HG02885 (cell line): ENCODE measurements around the gene KLHL17.
"Not testable (repeated sequence)": the region's sequence is repeated elsewhere in the genome, so short reads cannot be mapped to it uniquely, and the experiment has no call there.

ENCODE experiments used
- ATAC-seq: cut with Tn5 transposase; IDR thresholded peaks from one replicate; pipeline ENCODE4 v1.9.1; 2021; ENCODE audit warnings: mild to moderate bottlenecking; ENCODE audit not compliant: unreplicated experiment, poor library complexity

Gene KLHL17

DNA sequence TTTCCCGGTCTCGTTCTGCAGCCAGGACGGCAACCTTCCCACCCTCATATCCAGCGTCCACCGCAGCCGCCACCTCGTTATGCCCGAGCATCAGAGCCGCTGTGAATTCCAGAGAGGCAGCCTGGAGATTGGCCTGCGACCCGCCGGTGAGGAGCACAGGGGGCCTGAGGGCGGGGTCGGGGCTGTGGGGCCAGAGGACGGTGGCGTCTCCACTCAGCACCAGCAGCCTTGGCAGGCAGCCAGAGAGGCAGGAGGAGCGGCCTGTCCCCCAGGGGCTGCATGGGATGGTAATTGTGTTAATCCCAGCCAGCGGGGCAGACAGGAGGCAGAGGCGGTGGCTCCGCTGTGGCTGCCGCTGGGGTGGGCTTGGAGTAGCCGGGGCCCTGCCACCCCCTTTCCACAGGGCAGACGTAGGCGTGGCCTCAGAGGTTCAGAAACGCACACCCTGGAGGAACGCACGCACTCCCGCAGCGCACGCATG, 24.6 kb upstream of the KLHL17 start:
- no peak for ATAC-seq

DNA sequence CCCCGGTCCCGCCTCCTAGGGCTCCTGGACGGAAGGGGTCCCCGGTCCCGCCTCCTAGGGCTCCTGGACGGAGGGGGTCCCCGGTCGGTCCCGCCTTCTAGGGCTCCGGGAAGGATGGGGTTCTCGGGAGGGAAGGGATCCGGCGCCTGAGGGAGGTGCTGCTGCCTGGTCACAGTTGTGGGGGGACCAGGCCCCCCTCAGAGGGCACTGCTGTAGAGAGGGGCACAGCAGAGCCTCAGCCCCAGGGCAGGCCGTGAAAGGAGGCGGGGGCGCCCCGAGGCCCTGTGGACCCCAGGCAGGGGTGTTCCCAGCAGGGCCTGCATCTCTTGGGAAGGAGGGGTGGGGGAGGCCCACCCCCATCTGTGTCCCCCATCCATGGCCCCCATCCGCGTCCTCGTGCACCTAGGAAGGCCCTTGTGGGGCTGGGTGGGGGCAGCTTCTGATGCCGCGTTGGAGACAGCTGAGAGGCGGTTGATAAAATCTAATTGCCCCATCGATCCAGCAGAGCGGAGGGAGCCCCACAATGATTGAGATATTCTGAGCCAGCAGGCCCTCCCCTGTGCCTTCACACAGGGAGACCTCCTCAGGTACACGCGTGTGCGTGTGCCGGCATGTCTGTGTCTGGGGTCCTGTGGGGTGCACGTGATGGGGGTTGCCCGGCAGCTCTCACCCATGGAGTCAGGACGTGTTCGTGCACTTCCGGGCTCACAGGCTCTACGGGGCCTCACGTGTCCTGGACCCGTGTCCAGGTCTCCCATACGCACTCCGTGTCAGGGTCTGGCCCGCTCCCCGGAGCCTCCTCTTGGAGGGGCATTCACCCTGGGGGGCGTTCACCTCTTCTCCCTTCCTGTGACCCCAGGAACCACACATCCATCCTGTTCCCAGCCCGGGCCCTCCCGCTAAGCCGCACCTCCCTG, 23.8 kb upstream of the KLHL17 start:
- ATAC-seq: no peak

DNA sequence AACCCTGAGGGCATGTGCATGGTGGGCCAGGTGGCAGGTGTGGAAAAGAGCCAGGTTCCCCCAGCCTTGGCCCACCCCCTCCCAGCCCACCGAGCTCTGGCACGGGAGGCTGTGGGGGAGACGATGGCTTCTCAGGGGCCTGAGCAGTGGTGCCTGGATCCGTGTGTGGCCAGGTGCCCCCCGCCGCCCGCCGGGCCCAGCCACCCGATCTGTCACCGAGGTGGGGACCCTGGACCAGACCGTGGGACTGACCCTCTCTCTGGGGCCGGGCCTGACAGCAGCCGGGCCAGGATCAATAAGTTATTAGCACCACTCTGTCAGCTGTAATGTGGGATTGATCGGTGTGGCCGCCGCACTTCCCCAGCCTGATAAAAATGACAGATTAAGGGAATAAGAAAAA, 22.9 kb upstream of the KLHL17 start:
- no peak for ATAC-seq

DNA sequence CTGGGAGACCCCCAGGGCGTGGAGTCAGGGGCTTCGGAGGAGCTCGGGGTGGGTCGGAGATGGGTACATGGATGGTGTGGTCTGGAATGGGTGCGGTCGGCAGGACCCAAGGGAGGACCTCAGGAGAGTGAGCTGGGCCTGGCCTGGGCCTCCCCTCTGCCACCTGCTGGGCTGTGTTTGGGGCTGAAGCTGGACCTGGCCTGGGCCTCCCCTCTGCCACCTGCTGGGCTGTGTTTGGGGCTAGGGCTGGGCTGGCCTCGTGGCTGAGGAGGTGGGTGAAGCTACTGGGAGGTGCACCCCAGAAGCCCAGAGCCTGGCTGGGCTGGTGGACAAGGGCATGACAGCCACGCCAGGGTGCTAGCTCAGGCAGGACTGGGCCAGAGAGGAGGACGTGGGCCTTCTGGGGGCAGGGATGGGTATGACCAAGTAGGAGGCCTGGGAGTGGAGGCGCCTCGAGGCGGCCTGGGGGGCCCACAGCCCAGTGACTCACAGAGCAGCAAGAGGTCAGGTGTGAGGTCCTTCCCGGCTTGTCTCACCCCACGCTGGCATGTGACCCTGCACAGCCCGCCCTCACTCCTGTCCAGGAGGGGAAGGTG, 22.2 kb upstream of the KLHL17 start:
- ATAC-seq: no peak

DNA sequence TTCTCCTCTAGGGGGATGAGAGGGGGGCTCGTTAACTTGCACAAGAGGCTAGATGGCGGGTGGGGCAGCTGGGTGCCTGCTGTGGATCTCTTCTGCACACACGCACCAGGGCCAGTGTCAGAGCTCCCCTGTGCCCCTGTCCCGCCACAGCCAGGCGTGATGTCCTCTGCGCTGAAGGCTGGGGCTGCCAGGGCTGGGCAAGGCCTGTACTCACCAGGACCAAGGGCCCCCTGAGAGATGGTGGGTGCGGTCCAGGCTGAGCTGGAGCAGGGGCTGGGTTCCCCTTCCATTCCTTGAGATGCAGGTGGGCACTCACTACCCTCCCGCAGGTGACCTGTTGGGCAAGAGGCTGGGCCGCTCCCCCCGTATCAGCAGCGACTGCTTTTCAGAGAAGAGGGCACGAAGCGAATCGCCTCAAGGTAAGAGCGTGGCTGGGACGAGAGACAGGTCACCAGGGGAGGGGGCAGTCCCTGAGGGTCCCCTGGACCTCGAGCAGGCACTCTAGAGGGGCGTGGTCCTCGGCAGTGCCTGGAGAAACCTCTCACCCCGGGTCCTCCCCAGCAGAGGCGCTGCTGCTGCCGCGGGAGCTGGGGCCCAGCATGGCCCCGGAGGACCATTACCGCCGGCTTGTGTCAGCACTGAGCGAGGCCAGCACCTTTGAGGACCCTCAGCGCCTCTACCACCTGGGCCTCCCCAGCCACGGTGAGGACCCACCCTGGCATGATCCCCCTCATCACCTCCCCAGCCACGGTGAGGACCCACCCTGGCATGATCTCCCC, 21.5 kb upstream of the KLHL17 start:
- no peak for ATAC-seq

DNA sequence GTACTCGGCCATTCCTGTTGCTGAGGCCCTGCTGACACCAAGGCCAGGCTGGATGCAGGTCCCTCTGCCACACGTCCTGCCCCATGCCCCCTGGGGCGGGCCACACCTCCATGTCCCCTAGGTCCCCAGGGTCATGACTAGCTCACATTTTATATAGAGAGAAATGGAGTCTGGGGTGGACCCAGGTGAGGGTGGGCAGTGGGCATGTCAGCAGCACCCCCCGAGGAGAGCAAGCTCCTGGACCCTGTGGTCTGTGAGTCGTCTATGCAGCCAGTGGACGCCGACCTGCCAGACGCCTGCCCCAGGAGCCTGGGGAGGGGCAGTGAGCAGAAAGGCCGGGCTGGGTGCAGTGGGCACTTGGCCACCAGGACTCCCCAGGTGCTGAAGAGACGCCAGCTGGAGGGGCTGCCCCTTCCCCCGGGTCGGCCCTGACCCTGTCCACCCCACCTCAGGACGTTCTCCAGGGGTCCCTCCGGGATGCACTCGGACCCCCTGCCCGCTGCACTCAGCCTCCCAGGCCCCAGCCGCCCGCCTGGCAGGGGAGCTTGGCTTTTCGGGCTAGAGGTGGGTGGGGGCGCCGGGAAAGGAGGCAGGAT, 20.8 kb upstream of the KLHL17 start:
- no peak for ATAC-seq

DNA sequence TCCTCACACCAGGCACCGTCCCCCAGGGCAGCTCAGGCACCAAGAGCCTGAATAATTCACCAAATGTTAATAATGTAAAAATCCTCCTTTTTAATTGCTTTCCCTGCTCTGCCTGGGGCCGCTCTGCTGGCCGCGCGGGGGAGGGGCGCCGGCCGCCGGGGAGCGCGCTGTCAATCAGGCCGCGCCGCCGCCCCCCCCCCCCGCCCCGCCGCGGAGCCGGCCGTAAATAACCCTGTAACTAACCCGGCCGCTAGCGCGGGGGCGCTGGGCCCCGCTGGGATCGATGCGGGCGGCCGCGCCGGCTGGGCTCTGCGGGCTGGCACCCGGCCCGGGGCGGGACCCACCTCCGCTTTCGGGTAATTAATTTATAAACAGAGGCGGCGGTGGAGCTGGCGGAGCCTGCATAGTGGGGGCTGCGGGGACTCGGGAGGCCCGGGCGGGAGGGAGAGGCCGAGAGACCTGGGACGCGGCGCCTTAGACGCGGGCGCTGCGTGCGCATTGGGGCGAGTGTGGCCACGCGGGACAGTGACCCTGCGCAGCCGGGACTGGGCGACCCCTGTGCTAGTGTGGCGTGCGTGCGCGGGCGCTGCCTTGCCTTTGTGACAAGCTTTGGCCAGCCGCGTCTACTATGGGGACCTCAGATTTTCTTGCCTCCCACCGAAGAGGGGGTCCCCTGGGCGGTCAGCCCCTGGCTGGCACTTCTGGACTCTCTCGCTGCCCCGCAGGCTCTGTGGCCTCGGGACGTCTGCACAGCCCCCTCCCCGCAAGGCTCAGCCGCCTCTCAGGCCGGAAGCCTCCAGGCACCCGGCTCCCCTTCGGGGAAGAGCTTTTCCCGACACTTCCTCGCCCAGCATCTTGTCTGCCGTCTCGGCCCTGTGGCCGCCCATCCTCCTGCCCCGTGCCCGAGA, 20.0 kb upstream of the KLHL17 start:
- no peak for ATAC-seq

DNA sequence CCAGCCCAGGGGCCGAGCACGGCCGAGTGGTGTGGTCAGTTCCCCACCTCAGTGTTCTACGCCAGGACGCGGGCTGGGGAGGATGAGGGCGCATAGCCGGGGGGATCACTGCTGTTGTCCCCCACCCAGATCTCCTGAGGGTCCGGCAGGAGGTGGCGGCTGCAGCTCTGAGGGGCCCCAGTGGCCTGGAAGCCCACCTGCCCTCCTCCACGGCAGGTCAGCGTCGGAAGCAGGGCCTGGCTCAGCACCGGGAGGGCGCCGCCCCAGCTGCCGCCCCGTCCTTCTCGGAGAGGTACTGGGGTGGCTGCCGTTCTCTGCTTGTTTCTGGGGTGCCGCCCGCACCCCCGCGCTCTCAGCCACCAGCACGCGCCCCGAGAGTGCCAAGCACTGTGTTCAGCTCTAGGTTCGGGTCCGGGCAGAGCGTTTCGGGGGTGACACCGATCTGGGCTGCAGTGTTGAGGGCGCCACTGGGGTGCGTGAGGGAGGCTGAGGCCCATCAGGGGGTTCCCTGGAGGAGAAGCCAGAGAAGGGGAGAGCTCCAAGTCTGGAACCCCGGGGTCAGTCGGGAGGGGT, 19.3 kb upstream of the KLHL17 start:
- ATAC-seq: no peak

DNA sequence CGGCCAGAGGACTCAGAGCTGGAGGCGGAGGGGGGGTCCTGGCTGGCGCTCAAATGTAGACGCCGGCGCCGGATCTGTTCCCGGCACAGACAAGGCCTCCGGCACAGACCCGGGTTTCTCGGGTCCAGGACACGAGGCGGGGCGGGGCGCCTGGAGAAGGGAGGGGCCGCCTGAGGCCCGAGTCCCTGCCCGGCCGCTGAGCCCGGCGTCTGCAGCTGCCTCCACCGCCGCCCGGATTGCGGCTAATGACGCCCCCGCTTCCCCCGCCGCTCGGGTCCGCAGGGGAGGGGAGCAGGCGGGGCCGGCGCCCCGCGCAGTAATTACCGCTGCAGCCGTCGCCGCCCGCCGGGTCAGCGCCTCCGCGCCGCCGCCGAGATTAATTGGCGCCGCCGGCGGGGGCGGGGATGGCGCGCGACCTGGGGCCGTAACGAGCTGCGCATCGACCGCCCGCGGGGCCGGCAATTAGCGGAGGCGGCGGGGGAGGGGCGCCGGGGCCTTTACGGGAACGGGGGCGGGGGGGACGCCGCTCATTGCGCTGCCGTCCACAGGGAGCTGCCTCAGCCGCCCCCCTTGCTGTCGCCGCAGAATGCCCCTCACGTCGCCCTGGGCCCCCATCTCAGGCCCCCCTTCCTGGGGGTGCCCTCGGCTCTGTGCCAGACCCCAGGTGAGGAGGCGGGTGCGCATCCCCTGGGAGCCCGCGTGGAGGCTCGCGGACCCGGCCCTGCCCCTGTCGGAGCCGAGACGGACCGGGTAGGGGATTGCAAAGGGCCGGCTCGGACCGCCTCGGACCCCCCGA, 18.6 kb upstream of the KLHL17 start:
- ATAC-seq: no peak

DNA sequence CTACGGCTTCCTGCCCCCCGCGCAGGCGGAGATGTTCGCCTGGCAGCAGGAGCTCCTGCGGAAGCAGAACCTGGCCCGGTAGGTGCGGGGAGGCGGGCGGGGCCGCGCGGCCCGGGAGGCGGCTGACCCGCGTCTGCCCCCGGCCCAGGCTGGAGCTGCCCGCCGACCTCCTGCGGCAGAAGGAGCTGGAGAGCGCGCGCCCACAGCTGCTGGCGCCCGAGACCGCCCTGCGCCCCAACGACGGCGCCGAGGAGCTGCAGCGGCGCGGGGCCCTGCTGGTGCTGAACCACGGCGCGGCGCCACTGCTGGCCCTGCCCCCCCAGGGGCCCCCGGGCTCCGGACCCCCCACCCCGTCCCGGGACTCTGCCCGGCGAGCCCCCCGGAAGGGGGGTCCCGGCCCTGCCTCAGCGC, 18.0 kb upstream of the KLHL17 start:
- ATAC-seq: no peak

DNA sequence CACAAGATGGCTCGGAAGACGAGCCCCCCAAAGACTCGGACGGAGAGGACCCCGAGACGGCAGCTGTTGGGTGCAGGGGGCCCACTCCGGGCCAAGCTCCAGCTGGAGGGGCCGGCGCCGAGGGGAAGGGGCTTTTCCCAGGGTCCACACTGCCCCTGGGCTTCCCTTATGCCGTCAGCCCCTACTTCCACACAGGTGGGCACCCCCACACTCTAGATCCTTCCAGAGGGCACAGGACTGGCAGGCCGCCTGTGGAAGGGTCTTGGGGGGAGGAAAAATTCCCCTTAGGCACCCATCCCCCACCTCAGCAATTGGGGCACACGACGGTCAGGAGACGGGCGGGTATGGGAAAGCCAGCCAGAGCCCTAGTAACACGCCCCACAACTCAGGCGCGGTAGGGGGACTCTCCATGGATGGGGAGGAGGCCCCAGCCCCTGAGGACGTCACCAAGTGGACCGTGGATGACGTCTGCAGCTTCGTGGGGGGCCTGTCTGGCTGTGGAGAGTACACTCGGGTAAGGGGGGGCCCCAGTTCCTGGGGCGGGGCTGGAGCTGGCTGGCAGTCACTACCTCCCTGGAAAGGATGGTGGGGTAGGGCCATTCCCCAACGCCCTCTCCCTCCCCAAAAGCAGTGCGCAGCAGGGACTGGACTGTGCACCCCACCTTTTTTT, 17.4 kb upstream of the KLHL17 start:
- no peak for ATAC-seq

DNA sequence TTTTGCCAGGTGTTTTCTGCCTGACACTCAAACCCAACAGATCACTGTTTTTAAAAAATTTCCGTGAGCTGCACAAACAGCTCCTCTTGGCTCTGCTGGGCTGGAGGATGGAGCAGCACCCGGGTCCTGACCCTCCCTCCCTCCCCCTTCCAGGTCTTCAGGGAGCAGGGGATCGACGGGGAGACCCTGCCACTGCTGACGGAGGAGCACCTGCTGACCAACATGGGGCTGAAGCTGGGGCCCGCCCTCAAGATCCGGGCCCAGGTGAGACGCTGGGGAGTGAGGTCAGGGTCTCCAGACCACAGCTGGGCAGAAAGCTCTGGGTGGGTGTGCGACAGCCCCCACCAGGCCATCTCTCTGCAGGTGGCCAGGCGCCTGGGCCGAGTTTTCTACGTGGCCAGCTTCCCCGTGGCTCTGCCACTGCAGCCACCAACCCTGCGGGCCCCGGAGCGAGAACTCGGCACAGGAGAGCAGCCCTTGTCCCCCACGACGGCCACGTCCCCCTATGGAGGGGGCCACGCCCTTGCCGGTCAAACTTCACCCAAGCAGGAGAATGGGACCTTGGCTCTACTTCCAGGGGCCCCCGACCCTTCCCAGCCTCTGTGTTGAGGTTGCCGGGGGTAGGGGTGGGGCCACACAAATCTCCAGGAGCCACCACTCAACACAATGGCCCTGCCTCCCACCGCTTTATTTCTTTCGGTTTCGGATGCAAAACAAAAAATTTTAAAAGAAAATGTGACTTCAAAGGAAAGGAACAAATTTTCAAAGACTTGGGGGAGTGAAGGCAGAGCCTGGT, 16.6 kb upstream of the KLHL17 start:
- ATAC-seq: no peak

DNA sequence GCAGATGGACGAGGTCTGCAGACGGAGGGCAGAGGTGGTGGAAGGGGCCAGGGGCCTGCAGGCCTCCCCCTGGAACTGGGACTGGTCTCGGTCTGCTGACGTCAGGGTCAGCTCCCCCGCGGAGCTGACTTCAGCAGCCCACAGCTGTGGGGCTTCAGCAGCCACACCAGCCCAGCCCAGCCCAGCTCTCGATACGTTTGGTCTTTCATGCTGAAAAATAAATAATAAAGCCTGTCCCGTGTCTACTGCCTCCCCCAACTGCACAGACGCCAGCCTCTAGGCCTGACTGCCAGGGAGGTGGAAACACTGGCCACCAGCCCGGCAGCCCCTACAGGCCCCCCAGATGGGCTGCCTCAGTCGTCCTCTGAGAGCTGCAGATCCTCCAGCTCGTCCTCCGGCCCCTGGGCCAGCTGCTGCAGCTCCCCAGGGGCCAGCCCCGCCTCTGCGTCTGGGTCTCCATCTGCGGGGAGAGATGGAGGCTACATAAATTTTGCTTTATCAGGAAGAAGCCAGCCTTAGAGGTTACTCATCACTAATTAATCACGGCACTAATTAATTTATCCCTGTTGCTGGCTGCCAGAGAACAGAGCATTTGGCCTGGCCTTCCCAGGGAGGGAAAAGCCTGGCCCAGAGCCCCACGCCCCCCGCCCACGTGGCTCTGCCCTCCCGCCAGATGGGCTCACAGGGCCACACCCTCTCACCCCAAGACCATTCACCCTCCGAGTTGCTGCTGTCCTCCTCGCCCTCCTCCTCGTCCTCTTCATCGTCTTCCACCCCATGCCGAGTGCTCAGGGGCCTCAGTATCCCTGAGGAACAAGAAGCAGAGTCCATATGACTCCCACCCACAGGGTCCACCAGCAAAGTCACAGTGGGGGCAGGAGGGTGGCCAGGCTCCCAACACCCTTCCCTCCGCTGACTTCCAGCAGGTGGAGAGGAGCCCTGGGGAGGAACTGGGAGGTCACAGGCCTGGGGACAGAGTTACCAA, 15.8 kb upstream of the KLHL17 start:
- no peak for ATAC-seq

DNA sequence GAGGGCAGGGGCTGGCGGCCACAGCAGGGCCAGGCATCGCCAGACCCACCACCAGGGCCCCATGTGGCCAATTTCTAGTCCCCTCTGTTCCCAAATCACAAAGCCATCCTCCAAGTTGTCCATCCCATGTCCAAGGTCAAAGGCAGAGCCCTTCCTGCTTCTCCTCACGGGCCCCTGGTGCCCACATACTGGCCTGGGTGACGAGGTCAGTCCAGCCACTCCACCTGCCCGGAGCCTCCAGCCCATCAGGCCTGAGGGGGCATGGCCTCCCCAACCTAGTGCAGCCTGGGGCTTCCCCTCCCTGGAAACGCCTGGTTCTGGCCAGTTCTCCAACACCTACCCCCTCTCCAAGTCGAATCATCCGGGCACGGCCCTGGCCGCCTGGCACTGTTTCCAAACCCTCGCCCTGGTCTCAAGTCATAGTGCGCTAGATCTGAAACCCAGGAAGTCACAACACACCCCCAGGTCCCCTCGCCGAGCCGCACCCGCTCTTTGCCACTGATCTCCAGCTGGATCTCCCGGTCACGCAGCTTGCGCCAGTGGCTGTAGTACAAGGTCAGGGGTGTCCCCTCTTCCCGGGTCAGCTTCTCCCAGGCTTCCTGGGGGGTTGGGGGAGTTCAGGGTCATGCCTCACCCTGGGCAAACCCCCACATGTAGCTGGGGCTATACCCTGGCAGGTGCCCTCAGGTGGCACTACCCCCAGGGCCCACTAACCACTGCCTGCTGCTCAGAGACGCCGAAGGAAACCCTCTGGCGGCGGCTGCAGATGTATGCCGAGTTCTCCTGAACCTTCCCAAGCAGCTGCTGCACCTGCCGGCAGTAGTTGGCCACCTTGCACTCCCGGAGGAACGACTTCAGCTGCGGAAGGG, 14.5 kb upstream of the KLHL17 start:
- no peak for ATAC-seq

DNA sequence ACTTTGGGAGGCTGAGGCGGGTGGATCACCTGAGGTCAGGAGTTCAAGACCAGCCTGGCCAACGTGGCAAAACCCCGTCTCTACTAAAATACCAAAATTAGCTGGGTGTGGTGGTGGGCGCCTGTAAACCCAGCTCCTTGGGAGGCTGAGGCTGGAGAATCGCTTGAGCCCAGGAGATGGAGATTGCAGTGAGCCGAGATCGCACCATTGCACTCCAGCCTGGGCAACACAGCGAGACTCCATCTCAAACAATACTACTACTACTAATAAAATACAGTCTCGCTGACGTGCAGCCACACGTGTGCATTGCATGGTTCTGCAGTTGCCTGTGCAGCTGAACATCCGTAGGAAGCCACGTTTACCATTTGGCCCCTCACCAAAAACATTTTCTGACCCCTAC, 13.6 kb upstream of the KLHL17 start:
- ATAC-seq: not testable (repeated sequence)
